Activated CD4-positive, alpha-beta T cell treated with anti-CD3 and anti-CD28 coated beads for 1 hour (primary cell): ENCODE measurements around the gene HOXD3.

Source experiments
- DNase-seq: peaks from one replicate; pipeline ENCODE4 v3.0.0-alpha.2; 2020

The HOXD3 gene

DNA sequence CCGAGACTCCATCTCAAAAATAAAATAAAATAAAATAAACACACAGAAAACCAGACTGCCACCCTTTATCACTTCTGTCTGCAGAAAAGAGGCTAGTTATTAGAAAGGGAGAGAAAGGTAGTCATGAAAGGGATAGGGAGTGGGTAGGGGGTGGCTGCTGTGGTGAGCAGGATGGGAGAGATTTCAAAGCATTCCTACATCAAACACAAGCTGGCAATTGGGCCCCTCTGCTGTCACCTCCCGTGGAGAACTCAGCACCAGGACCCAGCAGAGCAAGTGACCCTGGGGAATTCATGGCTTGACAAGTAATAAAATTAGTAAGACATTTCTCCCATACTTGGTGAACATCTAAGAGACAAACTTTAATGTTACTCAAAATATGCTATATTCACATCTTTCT lies 27.6 kb downstream of the HOXD3 start:
- DNase-seq, result no peak

DNA sequence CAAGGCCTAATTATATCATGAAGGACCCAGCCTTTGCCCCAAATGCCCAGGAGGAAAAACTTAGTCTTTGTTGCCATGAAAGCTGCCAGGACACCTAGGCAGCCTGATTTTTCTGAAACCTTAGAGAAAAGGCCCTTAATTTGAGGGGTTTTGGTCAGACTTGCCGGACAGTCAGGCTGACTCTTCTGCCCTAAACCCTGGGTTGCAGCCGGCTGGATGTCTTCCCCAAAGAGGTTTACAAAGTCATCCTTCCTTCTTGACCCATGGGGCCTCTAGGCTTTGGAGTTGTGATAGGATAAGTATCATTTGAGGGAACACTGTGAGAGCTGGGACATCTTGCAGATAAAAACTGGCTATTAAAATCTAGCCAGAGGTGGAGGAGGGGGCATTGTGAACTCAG lies 28.9 kb downstream of the HOXD3 start:
- DNase-seq, result no peak

DNA sequence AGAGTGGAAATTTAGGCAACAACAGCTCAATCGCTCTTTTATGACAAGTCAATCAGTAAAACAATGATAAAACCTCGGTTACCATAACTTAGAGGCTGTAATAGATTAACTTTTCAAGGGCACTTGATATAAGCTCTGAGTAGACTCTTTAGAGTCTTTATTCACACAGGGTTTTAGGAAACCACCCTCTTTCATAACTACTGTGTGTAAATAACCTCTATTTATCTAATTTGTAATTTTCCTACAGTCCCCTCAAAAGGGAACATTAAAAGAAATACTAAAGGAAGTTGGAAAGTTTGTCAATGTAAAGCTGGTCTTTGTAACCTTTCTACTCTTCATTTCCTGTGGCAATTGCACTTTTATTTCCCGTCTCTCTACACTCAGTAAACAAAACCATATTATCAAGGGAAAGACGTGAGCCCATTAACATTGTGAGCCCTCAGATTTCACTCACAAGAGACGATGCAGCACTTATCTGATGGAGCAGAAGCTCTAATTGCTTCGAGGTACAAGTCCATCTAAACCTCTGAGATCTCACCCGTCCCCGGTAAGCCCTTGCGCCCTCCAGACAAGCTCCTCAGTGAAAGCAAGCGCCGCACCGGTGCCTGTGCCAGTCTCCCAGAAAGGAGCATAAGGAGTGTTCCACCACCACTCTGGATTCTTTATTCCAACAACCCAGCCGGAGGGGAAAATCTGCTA lies 30.2 kb downstream of the HOXD3 start:
- no peak for DNase-seq

DNA sequence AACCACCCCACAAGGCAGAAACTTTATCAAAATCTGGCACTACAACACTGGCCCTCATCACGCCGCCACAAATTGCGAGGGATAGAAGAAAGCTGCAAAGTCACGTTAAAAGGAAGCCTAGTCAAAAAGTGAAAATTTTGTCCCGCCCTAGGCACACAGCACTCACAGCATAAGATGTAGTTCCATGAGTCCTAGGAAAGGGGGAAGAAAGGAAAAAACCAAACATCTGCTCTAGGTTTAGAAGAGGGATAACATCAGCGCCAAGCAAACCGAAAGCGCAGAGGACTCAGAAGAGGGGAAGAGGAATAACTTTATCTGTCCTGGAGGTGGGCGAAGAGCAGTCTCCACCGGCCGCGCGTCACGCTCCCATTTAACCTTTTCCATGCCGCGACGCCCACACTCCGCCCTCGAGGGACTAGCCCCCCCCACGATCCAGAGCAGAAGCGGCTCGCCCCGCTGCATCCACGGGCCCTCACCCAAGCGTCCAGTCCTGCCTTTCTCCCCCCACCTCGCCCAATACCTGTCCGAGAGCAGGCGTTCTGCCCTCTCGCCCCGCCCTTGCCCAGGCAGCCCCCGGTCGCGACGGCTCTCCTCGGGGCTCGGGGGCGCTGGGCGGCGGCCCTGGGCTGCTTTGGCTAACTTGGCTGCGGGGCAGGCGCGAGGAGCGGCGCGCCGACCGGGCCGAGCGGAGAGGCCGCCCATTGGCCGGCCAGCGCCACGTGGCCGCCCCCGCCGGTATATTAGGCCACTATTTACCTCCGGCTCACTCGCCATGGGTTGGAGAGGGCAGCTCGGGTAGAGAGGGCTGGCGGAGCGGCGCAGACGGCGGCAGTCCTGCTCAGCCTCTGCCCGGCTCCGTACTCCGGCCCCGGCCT lies 31.0 kb downstream of the HOXD3 start, which contains the start of gene HOXD1:
TSS of gene HOXD1 (plus strand) at position 770 of the 875 bp plus-strand sequence. CDS start 134 bp downstream, outside the sequence.
- DNase-seq, result no peak

DNA sequence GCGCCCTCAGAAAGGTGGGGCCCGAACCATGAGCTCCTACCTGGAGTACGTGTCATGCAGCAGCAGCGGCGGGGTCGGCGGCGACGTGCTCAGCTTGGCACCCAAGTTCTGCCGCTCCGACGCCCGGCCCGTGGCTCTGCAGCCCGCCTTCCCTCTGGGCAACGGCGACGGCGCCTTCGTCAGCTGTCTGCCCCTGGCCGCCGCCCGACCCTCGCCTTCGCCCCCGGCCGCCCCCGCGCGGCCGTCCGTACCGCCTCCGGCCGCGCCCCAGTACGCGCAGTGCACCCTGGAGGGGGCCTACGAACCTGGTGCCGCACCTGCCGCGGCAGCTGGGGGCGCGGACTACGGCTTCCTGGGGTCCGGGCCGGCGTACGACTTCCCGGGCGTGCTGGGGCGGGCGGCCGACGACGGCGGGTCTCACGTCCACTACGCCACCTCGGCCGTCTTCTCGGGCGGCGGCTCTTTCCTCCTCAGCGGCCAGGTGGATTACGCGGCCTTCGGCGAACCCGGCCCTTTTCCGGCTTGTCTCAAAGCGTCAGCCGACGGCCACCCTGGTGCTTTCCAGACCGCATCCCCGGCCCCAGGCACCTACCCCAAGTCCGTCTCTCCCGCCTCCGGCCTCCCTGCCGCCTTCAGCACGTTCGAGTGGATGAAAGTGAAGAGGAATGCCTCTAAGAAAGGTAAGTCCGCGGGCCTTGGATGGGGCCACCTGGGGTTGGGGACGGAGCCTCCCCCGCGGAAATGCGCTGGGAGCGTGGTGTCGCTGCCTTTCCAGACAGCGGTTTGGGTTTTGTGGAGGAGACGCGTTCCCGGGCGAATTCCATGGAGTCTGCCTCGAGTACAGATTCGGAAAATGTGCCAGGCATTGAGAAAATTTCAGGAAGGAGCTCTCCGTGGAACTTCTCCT lies 31.9 kb downstream of the HOXD3 start:
- no peak for DNase-seq

DNA sequence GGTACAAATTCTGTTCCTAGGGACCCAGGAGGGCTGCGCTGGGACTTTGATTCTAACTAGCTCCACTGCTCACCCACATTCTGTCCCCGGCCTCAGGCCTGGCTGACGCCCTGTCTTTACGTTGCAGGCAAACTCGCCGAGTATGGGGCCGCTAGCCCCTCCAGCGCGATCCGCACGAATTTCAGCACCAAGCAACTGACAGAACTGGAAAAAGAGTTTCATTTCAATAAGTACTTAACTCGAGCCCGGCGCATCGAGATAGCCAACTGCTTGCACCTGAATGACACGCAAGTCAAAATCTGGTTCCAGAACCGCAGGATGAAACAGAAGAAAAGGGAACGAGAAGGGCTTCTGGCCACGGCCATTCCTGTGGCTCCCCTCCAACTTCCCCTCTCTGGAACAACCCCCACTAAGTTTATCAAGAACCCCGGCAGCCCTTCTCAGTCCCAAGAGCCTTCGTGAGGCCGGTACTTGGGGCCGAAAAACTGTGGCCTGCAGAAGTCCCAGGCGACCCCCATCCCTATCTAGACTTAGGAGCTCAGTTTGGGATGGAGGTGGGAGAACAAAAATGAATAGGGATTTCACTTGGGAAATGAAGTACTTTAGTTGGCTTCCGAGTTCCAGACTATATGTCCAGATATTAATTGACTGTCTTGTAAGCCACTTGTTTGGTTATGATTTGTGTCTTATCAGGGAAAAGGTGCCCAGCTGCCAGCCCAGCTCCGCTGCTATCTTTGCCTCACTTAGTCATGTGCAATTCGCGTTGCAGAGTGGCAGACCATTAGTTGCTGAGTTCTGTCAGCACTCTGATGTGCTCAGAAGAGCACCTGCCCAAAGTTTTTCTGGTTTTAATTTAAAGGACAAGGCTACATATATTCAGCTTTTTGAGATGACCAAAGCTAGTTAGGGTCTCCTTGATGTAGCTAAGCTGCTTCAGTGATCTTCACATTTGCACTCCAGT lies 32.9 kb downstream of the HOXD3 start:
- DNase-seq, result no peak

DNA sequence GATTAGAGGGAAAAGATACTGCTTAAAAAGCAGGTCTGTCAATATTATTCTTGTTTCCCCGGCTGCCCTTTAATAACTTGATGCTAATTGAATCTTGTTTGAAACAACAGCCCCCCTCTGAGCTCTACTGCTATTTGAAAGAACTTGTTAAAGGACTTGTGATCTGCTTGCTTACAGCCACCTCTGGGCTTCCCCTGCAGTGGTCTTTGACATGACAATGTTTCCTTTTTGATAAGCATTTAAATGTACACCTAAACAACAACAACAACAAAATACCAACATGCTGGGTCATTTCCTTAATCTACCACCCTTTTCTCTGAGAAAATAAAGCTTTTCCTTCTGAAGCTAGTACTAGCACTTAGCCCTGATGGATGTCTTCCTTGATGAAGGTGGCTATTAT lies 35.2 kb downstream of the HOXD3 start:
- no peak for DNase-seq

DNA sequence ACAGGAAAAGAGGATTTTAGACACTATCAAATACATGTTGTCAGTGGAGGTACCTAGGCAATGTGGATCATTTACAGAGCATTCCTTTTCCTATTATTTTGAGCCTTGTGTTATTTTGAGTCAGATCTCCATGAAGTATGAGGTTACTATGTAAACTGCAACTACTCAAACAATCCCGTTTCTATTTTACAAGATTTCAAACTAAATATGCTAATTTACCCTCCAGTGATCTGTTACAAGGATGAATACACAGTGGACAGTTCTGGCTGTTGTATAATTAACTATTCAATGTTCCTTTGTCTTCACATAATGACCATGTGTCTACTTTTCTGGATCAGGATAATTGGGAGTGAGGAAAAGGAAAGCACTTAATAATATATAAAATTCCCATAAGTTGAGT lies 35.9 kb downstream of the HOXD3 start:
- DNase-seq, result no peak

DNA sequence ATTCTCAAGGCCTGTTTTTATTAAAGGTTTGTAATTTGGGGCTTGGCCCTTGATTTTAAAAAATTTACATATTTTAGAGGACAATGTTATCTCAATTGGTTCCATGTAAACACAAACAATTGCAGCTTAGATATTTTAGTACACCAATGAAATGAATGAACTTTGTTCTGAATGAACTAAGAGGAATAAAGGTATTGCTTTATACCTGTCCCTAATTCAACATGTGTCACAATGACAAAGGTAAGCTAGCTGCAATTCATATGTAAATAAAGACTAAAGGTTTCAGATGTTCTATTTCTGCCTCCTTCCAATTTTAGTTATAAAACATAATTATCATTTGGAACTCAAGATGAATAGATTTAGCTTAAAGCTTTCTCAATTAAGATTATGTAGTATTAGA lies 42.8 kb downstream of the HOXD3 start:
- DNase-seq, result no peak

DNA sequence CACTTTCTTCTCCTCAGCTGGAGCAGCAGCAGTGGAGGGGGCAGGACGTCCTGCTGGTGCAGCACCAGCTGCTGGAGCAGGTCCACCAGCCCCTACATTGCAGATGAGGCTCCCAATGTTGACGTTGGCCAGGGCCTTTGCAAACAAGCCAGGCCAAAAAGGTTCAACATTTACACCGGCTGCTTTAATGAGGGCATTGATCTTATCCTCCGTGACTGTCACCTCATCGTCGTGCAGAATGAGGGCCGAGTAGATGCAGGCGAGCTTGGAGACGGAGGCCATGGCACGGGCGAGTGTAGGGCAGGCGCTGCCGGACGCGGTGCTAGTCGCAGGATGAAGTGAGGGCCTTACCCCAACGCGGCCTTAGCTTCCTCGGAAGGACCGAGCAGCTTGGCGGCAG lies 43.9 kb downstream of the HOXD3 start:
- DNase-seq, result no peak

DNA sequence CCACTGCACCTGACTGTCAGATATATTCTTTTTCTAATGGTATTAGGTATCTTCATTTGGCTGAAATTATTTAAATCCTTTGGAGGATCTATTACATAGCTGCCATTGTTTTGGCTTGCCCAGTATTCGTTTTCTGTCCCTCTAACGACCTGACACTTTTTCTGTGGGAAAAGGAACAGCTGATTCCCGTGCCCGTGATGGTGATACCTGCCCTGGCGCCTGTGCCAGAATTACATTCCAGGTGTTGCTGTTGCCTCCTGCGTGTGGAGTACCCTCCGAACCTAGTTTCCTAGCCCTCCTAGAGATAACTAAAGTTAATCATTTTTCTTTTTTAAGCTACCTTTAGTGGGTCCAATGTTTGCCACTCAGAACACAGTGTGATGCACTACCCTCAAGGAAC lies 45.4 kb downstream of the HOXD3 start:
- no peak for DNase-seq

DNA sequence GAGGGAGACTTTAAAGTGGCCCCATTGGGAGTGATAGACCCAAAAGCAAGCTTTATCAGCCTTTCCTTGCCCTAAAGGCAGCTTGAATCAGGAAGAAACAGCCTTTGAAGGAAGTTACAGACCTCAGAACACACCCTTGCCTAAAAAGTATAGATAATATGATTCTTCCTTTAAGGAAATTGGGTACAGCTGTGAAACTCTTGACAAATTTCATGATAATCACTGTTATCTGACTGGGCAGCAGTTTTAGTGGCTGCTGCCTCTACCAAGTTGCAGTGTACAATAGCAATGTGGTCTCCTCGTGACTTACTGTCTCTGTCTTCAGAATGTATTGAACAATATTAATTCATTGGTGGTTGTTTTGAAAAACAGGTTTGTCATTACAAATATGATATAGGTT lies 48.0 kb downstream of the HOXD3 start:
- DNase-seq, result no peak

DNA sequence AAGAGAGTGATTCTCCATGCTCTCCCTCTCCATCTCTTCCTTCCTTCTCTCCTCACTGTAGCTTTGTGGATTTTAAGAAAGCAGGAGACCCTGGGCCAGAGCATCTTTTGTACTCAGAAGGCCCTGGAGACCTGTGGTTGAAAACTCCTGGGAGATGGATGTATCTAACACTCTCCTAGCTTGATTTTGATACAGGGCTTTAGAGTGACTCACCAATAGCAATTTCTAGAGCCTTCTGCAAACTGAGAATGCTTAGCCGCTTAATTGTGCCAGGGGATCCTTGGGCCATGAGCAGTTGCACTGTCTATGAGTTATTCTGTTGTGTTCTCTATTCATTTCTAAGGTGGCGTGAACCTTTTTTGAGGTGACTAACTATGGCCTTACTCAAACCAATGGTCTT lies 49.0 kb downstream of the HOXD3 start:
- no peak for DNase-seq

DNA sequence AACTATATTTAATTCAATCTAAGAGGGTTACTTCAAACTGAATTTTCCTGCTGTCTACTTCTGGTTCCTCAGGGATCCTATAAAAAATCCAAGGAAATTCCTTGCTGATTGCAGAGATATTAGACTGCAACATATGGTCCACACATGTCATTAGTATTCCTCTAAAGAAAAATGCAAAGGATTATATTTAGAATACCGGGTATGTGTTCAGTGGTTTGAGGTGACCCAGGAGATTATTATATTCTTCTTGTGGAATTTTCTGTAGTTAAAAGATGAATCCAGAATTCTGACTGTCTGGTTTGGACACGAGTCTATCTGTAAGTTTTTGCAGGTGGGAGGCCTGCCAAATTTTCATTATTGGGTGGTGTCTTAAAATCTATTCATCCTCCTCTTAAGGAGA lies 49.6 kb downstream of the HOXD3 start:
- DNase-seq, result no peak

DNA sequence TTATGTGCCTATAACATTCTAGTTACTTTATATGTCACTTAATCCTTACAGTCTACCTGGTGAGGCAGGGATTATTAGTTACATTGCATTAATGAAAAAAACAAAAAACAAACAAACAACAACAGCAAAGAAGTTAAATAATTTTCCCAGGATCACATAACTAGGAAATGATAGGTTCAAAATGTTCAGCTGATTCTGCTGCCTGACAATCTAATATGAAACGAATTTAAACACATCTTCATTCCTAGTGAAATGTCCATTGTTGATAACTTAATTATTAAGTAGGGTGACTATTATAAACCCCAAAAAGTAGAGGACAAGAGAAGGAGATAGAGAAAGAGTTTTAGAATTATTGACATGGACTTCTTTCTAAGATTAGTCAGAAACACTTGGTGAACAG lies 54.0 kb downstream of the HOXD3 start:
- DNase-seq, result no peak

DNA sequence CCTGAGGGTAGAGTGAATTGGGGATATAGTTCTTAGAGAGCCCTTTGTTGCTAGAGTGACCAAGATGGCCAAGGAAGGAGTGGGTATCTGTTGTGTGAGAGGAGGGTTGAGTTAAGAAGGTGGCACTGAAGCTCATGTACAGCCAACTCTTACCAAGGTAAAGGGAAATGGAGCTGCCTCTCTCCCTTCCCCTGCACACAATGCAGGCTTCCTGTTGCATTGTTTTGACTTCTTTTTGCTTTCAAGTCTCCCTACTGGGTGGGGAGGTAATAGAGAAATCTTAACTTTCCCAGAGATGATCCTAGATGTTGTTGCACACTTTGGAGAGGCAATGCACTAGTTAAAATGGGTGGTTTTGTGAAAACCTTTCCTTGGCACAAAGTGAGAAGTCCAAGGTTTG lies 55.2 kb downstream of the HOXD3 start:
- no peak for DNase-seq

DNA sequence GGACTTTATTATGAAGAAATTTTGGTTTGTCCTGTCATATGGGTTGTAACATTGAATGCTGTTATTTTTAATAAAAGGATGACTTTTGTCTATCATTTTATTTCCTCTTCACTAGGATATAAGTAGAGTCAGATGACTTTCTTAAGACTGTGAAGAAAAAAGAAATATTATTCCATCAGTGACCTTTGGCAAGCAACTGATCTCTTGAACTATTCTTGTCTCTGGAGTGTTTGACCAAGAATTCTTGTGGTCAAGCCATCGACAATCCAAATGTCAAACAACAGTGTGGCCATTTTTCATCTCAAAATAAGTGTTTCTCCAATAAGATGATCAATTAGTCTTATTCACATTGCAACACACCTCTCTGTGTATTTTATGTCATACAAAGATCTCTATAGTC lies 56.3 kb downstream of the HOXD3 start:
- DNase-seq, result no peak
